Measurements from ENCODE around the gene PCDH9.

- TF ChIP-seq CTCF (IDR thresholded peaks at IDR 0.05; ENCODE audit: low read depth, low read length) (no peak), MYC (IDR thresholded peaks at IDR 0.05; ENCODE audit: low read depth, low read length) (no peak), POLR2A (IDR thresholded peaks at IDR 0.05; ENCODE audit: extremely low read depth, insufficient read length) (no peak), MAX (IDR thresholded peaks at IDR 0.05; ENCODE audit: low read depth, low read length) (no peak)
Observed at GRCh38 chr13:66700117-66700601, 530.0 kb downstream of the PCDH9 start.
